Activated naive CD4-positive, alpha-beta T cell treated with Interleukin-2 at 50 U/mL for 16 hours (primary cell): Measurements from ENCODE around the gene RPL15.

Experiments used
- DNase-seq: peaks from one replicate; pipeline ENCODE4 v3.0.0-alpha.2; 2020

RPL15 gene

GRCh38 chr3:23966328-23966727, 49.4 kb downstream of the RPL15 start:
- no peak for DNase-seq

DNA sequence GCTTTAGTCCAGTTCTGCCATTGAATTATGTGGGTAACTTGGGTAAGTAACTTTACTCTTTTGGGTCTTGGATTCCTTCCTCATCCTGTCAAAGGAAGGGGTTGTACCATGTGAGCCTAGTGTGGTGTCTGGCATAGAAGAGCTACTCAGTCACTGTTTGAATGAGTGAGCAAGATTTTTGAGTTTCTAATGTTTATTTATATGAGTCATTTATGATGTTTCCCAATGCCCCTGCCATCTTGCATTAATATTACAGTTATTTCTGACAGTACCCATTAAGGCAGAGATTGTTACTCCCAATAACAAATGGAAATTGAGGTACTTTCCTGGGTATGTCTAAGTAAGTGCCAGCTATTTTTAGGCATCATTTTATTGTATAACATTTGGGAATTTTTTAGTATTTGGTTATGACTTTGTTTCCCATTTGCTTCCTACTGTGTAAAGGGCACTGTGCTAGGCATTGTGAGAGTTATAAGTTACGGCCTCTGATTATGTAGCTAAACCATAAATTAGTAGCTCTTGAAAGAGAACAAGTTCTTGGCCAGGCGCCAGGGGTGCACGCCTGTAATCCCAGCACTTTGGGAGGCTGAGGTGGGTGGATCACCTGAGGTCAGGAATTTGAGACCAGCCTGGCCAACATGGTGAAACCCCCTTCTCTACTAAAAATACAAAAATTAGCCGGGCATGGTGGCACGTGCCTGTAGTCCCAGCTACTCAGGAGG, 51.7 kb downstream of the RPL15 start:
- DNase-seq, result no peak

DNA sequence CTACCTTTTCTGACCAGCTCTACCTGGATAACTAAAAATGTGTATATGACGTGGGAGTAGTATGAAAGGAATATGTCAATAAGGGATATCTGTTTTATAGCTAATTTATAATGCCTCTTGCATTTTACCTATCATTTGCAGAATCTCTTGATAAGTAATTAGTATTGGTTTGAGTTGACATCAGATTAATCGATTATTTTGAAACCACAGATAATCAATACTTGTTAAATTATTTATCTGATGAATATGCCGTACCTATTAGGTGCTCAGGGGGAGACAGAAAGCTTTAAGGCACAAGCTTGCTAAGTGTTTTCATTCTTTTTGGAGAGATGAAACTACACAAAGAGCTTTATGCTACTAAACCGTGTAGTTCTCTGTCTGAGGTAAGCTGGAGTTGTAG, 52.5 kb downstream of the RPL15 start:
- DNase-seq, result no peak
